HCT116 (cell line): Measurements from ENCODE around the gene DTWD2. TPM values are rescaled to one million over a fixed set of nuclear protein-coding genes. Genes with fewer than 3 reads are reported as not detected.

Source experiments
- ATAC-seq: fragments of 200-7000 bp; cut with Tn5 transposase; 2 replicates; pipeline ENCODE4 v1.9.1; 2020; ENCODE audit warnings: mild to moderate bottlenecking, moderate library complexity
- BruUV-seq: library from RNA; stranded (reverse); fragments of 400-500 nt; replicated peaks from 2 replicates; lab custom pipeline; 2021; lab: Mats Ljungman, UMichigan
- CTCF ChIA-PET: fragments of 300-600 bp; sonication (Branson Sonifier 250); formaldehyde crosslinking; loops from one replicate; lab custom pipeline; 2021; ENCODE audit warnings: antibody characterized with exemption; lab: Charles Lee
- POLR2A ChIA-PET: fragments of 300-600, 350-600 bp; sonication (Branson Sonifier 250); formaldehyde crosslinking; loops from one replicate; lab custom pipeline; 2021; ENCODE audit warnings: antibody characterized with exemption; lab: Charles Lee
- RAD21 ChIA-PET, 2 experiments: fragments of 300-600 bp; sonication (Branson Sonifier 250); formaldehyde crosslinking; loops; one replicate each; lab custom pipeline; 2023; ENCODE audit warnings: low total read pairs in 2 of 2; ENCODE audit not compliant: uncharacterized antibody in 2 of 2, unreplicated experiment in 2 of 2, low non-redundant PET in 1 of 2; lab: Charles Lee
- DNase-seq: peaks from one replicate; pipeline ENCODE4 v3.0.0-alpha.2; 2010; ENCODE audit warnings: low read depth, low spot score
- H2AFZ ChIP-seq: fragments of 200-600 bp; shearing (Covaris generic), sonication (generic); 2 replicates; pipeline ENCODE4 v1.6.1; 2017; ENCODE audit warnings: low read depth, mixed run types, mixed read lengths, antibody characterized with exemption, low read length; ENCODE audit not compliant: poor library complexity, severe bottlenecking
- H3K27ac ChIP-seq: 2 replicates; pipeline ENCODE4 v1.5.1; 2012; ENCODE audit warnings: low read depth, low read length
- H3K27me3 ChIP-seq: fragments of 200-600 bp; sonication (generic); 2 replicates; pipeline ENCODE4 v1.6.1; 2016; ENCODE audit warnings: mixed run types, low read length, mixed read lengths; ENCODE audit not compliant: insufficient read depth
- H3K36me3 ChIP-seq, 2 experiments: fragments of 200-500 bp in 1 of 2; fragments of 200-600 bp in 1 of 2; sonication (Bioruptor generic) in 1 of 2; sonication (generic) in 1 of 2; 2 replicates each; pipeline versions ENCODE4 v1.5.1 to v1.6.1; 2014 to 2016; ENCODE audit warnings: low read length in 2 of 2, inconsistent platforms in 1 of 2, mixed read lengths in 1 of 2, mixed run types in 1 of 2; ENCODE audit not compliant: insufficient read depth in 2 of 2, control insufficient read depth in 1 of 2
- H3K4me1 ChIP-seq, 2 experiments: fragments of 200-600 bp in 1 of 2; sonication (generic) in 1 of 2; 2 replicates each; pipeline versions ENCODE4 v1.5.1 to v1.6.1; 2012 to 2017; ENCODE audit warnings: low read length in 2 of 2, inconsistent platforms in 1 of 2, mild to moderate bottlenecking in 1 of 2, mixed read lengths in 1 of 2, mixed run types in 1 of 2, moderate library complexity in 1 of 2; ENCODE audit not compliant: insufficient read depth in 2 of 2, control insufficient read depth in 1 of 2
- H3K4me2 ChIP-seq: fragments of 200-600 bp; sonication (generic); 2 replicates; pipeline ENCODE4 v1.6.1; 2017; ENCODE audit warnings: mixed run types, low read length, mixed read lengths
- H3K4me3 ChIP-seq, 2 experiments: fragments of 200-600 bp in 1 of 2; sonication (generic) in 1 of 2; replicated peaks in 1 of 2; 2 replicates each; pipeline ENCODE4 v1.5.1; 2011 to 2016; ENCODE audit warnings: low read length in 2 of 2, control low read depth in 1 of 2, low read depth in 1 of 2, mild to moderate bottlenecking in 1 of 2, mixed read lengths in 1 of 2, mixed run types in 1 of 2
- H3K79me2 ChIP-seq: fragments of 200-600 bp; sonication (generic); 2 replicates; pipeline ENCODE4 v1.6.1; 2017; ENCODE audit warnings: mild to moderate bottlenecking, mixed run types, low read length, moderate library complexity, mixed read lengths; ENCODE audit not compliant: insufficient read depth
- H3K9ac ChIP-seq: fragments of 200-600 bp; sonication (generic); 2 replicates; pipeline ENCODE4 v1.6.1; 2016; ENCODE audit warnings: low read length, mixed read lengths
- H3K9me2 ChIP-seq: fragments of 200-600 bp; sonication (generic), shearing (Covaris generic); 2 replicates; pipeline ENCODE4 v1.6.1; 2017; ENCODE audit warnings: mixed run types, mild to moderate bottlenecking, moderate library complexity; ENCODE audit not compliant: insufficient read depth
- H3K9me3 ChIP-seq, 2 experiments: fragments of 200-500 bp in 1 of 2; fragments of 200-600 bp in 1 of 2; sonication (Bioruptor generic) in 1 of 2; sonication (generic) in 1 of 2; 2 replicates each; pipeline ENCODE4 v1.6.1; 2014 to 2017; ENCODE audit warnings: low read length in 2 of 2, mixed read lengths in 2 of 2, inconsistent platforms in 1 of 2, low read depth in 1 of 2, mild to moderate bottlenecking in 1 of 2, mixed run types in 1 of 2, moderate library complexity in 1 of 2; ENCODE audit not compliant: control insufficient read depth in 1 of 2, insufficient read depth in 1 of 2
- H4K20me1 ChIP-seq: fragments of 200-600 bp; sonication (generic), shearing (Covaris generic); 2 replicates; pipeline ENCODE4 v1.6.1; 2017; ENCODE audit warnings: mixed run types, mild to moderate bottlenecking, moderate library complexity; ENCODE audit not compliant: insufficient read depth
- ATF3 ChIP-seq: IDR thresholded peaks from 2 replicates; pipeline ENCODE4 v1.6.1; 2012
- CBX3 ChIP-seq: IDR thresholded peaks from 2 replicates; pipeline ENCODE4 v1.6.1; 2012; ENCODE audit warnings: low read depth
- JUND ChIP-seq: IDR thresholded peaks from 2 replicates; pipeline ENCODE4 v1.6.1; 2012
- SIN3A ChIP-seq: IDR thresholded peaks from 2 replicates; pipeline ENCODE4 v1.6.1; 2012; ENCODE audit warnings: low read depth
- TCF7L2 ChIP-seq: IDR thresholded peaks from 2 replicates; pipeline ENCODE4 v1.7.0; 2011; ENCODE audit warnings: borderline replicate concordance, inconsistent platforms; ENCODE audit not compliant: insufficient read depth, insufficient read length; ENCODE audit errors: extremely low read depth
- intact Hi-C: fragments of 100-400 bp; cut with micrococcal nuclease; formaldehyde crosslinking; loops from 2 replicates; pipeline ENCODE4 v1.10.0; 2022
- total RNA-seq: library from RNA; stranded (reverse); gene quantifications from one replicate; pipeline ENCODE4 v1.2.1, GENCODE V29; 2021; ENCODE audit not compliant: unreplicated experiment
- TF ChIP-seq, protein P1 (sequence below): IDR thresholded peaks from 2 replicates; pipeline ENCODE4 v1.6.1; 2012

Gene DTWD2
- total RNA-seq, 1 experiment from 2014 or later, result 5.2 TPM

DNA sequence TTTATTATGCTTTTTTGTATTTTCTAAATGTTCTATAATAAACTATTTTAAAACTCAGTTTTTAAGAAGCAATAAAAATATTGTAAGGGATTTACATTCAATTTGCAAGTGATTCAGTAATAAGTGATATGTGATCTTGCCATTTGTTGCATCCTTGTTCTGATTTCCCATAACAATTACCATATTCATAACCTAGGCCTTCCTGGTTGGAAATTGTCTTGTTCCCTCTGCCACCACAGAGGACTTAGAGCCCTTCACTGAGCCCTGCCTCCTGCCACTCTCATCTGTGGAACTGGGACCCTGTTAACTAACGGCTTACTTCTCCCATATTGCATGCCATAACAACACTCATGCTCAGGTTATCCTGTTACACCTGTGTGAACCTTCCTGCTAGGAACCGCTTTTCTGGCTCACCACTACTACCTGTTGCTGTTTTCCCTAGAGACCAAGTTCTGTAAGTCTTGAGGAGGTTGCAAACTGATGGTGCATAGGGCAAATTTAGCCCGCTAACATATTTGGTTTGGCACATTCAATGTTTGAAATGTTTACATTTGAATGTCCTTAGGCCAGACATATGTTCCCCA, 32.9 kb upstream of the DTWD2 start:
- no peak overlapping the region for H3K4me3 ChIP-seq
- no peaks in the 10 kb centered on the region for H3K9me3 ChIP-seq
- ChIA-PET POLR2A (interaction anchor here (1.0 kb wide), 1 partner anchor 314 kb away, joined by 3 read pairs; no protein-coding TSS in a partner anchor), RAD21 (no interaction called here), CTCF (interaction anchor here (1.0 to 1.9 kb wide), 5 partner anchors 8 to 391 kb away, joined by 3 to 33 read pairs (median 4); partner anchors contain the start of gene DMXL1)
- intact Hi-C loops, result loop anchor here (5.0 kb wide), 1 partner anchor 191 kb away; no protein-coding TSS in a partner anchor
- BruUV-seq, result no TSS peak
- H3K27ac ChIP-seq, result no peak overlapping the region
- H4K20me1 ChIP-seq, result no peaks in the 10 kb centered on the region
- H3K79me2 ChIP-seq, result no peaks in the 10 kb centered on the region
- no peak for ATAC-seq
- DNase-seq, result no peak
- H2AFZ ChIP-seq, result no peak overlapping the region
- H3K27me3 ChIP-seq, result no peaks in the 10 kb centered on the region
- TF ChIP-seq, protein P1, sequence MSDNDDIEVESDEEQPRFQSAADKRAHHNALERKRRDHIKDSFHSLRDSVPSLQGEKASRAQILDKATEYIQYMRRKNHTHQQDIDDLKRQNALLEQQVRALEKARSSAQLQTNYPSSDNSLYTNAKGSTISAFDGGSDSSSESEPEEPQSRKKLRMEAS, result no peak
- TF ChIP-seq CBX3, result no peak
- no peak overlapping the region for H3K4me2 ChIP-seq
- no peaks in the 10 kb centered on the region for H3K4me1 ChIP-seq
- no peak overlapping the region for H3K9ac ChIP-seq
- no peaks in the 10 kb centered on the region for H3K36me3 ChIP-seq
- no peaks in the 10 kb centered on the region for H3K9me2 ChIP-seq

- Histone ChIP-seq H3K4me3 (no peak overlapping the region), H3K9me3 (no peaks in the 10 kb centered on the region), H3K79me2 (no peaks in the 10 kb centered on the region), H2AFZ (no peak overlapping the region), H3K9ac (no peak overlapping the region), H3K36me3 (no peaks in the 10 kb centered on the region), H3K4me1 (no peaks in the 10 kb centered on the region), H3K27me3 (no peaks in the 10 kb centered on the region), H3K9me2 (no peaks in the 10 kb centered on the region), H3K4me2 (no peak overlapping the region), H4K20me1 (no peaks in the 10 kb centered on the region), H3K27ac (no peak overlapping the region)
- DNase-seq (no peak), ATAC-seq (no peak)
- TF ChIP-seq ATF3 (no peak), TCF7L2 (no peak), JUND (no peak), SIN3A (no peak)
- intact Hi-C loops, result loop anchor here (5.0 kb wide), 1 partner anchor 192 kb away; no protein-coding TSS in a partner anchor
- BruUV-seq, result no TSS peak
- ChIA-PET CTCF (no interaction called here), POLR2A (no interaction called here), RAD21 (no interaction called here)
Measured at GRCh38 chr5:119019949-119020348, 31.6 kb upstream of the DTWD2 start.
